HG02623 (cell line): ENCODE measurements around the gene METTL16.
"Not testable (repeated sequence)": the region's sequence is repeated elsewhere in the genome, so short reads cannot be mapped to it uniquely, and the experiment has no call there.

Experiments
- ATAC-seq: cut with Tn5 transposase; IDR thresholded peaks from one replicate; pipeline ENCODE4 v1.9.1; 2021; ENCODE audit warnings: moderate library complexity; ENCODE audit not compliant: unreplicated experiment

Gene METTL16

DNA sequence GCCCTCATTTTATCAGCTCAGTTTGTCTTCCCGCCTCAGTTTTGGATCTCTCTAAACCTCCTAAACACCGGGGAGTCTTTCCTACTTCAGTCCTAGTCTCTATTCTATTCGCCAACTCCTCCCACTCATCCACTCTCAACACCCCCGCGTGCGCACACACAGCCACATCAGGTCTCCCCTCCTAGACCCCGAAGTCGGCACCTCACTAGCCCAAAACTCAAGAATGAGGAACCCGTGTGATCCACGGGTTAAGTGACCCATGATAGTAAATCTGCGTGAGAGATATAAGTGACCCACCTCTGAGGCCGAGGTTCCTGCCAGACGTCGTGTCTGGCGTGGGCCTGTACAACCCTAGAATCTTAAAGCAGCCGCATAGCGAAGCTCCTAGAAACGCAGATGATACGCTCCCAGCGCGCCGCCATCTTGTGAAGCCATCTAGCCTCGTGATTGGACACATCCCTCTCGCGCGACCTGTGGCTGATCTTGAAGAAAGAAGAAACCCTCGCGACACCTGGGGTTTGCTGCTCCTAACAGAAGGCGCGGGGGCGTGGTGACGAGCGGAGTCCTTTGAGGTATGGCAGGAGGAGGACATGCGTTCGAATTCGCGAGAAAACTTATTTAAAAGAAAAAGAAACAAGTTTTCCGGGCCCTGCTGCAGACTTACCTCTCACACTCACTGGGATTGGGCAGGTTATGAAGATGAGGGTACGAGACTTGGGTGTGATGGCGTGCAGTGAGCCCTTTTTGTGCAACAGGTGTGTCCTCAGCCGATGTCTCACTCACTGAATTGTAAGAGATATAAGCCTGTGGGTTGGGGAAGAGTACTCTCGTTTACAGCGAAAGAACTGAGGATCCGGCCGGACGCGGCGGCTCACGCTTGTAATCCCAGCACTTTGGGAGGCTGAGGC is at the start of gene METTL16:
Gene METTL16 (minus strand): TSS at position 427 of the 908 bp plus-strand sequence. CDS start 9,557 bp downstream, outside the sequence.
- peak; percentile 95 for ATAC-seq

- ATAC-seq: no peak
These were observed 49.0 kb upstream of the METTL16 start for GRCh38 chr17:2560658-2561057.

DNA sequence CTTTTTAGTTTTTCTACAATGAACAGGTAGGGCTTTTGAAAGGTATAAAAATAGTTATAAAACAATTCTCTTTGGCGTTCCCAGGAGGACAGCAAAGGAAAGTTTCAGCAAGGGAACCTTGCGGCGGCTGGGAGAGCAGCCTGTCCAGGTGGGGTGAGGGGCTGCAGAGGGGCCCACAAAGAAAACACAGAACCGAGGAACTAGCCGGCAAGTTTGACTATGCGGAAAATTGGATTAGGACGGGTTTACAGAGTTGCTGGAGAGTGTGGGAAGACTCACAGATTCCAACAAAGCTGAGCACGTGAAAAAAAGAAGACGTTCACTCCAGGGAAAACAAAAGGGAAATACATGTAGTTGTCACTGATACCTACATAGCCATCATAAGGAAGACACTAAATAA is 40.2 kb upstream of the METTL16 start:
- no peak for ATAC-seq

- ATAC-seq: no peak
These were observed 39.8 kb upstream of the METTL16 start for GRCh38 chr17:2551493-2551892.

DNA sequence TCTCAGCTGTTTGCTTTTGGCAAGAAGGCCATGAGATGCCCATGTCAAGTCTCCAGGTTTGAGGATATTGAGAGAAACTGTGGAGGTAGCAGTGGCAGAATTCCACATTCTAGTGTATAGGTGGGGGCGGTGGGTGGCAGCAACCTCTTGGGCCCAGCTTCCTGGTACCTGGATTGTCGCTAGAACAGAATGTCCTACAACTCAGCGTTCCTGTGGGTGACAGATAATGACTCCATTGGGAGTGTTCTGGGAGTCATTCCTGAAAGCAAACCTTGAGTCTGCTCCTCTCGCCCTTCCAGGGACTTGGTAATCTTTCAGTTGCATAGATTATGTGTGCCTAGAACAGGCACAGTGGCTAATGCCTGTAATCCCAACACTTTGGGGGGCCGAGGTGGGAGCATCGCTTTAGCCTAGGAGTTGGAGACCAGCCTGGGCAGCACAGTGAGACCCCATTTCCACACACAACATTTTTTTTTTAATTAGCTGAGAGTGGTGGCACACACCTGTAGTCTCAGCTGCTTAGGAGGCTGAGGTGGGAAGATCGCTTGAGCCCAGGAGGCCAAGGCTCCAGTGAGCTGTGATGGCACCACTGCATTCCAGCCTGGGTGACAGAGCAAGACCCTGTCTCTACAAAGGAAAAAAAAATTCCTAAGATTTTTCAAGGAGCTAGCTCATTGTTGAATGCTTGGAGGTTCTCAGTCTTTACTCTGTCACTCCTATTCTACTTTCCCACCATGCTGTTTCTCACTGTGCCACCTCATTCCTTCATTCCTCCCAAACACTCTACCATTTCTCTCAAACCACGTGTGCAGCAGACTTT is 37.9 kb upstream of the METTL16 start:
- ATAC-seq: no peak

DNA sequence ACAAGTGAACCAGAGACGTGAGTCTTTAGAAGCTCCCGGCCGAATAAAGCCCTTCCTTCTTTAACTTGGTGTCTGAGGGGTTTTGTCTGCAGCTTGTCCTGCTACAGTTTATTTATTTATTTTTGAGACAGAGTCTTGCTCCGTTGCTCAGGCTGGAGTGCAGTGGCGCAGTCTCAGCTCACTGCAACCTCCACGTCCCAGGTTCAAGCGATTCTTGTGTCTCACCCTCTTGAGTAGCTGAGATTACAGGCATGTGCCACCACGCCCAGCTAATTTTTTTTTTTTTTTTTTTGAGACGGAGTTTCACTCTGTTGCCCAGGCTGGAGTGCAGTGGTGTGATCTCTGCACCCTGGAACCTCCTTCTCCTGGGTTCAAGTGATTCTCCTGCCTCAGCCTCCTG is 36.3 kb upstream of the METTL16 start:
- ATAC-seq: not testable (repeated sequence)

DNA sequence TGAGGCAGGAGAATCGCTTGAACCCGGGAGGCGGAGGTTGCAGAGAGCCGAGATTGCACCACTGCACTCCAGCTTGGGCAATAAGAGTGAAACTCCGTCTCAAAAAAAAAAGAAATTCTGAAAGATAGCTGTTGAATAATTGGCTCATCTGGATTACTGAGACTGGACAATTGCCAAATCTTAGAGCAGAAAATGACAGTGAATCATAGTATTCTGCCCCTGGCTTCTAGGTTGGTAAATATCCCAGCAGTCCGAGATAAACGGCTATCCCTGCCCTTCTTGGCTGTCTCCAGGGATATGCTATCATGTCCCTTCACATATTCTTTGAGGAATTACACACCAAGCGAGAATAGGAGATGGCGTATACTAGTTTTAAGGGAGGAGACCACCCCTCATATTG is 35.5 kb upstream of the METTL16 start:
- no peak for ATAC-seq

DNA sequence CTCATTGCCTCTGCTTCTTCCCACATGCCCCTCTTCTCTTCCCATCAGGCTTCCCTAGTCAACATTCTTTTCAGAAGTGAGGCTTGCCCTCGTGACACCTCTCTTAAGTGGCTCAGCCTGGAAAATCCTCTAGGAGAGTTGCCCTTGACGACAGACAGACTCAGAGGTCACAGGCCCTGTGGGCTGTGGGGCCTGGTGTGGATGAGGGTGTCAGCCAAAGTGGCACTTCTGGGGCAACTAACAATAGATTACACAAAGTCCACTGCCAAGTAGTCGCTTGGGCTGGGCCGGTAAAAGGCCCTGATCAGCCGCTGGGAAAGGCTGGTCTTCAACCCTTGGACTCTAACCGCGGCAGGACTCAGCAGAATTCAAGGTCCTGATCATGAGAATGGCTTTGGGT is 33.7 kb upstream of the METTL16 start:
- ATAC-seq: no peak

GRCh38 chr17:2542456-2542855 is 30.8 kb upstream of the METTL16 start:
- ATAC-seq: no peak

DNA sequence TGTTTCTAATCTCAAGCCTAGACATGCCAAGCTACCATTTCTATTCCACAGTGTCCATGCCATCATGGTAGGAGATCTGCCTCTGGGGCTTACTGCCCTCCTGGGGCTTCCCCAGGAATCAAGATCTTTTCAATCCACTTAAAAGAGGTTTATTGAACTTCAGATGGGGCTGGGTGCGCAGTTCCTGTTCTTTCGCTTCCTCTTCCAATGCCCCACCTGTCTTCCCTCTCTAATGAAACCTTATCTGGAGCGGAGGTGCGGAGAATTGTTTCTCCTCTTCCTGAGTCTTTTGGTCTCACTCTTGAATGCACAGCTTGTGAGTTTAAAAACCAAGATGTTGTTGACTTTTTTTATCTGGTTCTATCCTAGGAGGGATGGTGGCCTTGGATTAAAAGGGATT is 30.4 kb upstream of the METTL16 start:
- ATAC-seq: no peak

DNA sequence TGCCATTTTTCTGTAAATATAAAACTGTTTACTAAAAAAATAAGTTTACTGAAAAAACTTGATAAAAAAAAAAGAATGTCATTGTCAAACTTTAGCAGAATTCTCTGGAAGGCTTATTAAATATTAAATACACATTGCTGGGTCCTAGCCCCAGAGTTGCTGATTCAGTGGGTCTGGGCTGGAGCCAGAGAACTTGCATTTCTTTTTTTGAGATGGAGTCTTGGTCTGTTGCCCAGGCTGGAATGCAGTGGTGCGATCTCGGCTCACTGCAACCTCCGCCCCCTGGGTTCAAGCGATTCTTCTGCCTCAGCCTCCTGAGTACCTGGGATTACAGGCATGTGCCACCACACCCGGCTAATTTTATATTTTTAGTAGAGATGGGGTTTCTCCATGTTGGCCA is 25.9 kb upstream of the METTL16 start:
- not testable (repeated sequence) for ATAC-seq

- no peak for ATAC-seq
These were observed 20.5 kb upstream of the METTL16 start for GRCh38 chr17:2532146-2532720.

GRCh38 chr17:2531243-2531954 is 19.7 kb upstream of the METTL16 start:
- not testable (repeated sequence) for ATAC-seq

GRCh38 chr17:2521775-2522410 is 10.2 kb upstream of the METTL16 start:
- not testable (repeated sequence) for ATAC-seq

DNA sequence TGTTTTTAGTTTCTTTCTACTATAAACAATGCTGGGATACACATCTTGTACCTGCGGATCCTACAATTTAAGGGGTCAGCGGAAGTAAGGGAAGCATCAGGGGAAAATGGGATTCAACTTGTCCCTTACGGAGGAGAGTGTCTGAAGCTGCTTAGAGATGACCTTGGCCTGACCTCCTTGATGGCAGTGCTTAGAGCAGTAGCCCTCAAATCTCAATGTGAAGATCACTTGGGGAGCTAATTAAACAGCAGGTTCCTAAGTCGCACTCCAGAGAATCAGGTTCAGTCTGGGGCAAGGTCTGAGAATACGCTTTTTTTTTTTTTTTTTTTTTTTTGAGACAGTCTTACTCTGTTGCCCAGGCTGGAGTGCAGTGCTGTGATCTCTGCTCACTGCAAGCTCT is 9.6 kb upstream of the METTL16 start:
- ATAC-seq: no peak

GRCh38 chr17:2517539-2517938 is 5.9 kb upstream of the METTL16 start:
- ATAC-seq: no peak

DNA sequence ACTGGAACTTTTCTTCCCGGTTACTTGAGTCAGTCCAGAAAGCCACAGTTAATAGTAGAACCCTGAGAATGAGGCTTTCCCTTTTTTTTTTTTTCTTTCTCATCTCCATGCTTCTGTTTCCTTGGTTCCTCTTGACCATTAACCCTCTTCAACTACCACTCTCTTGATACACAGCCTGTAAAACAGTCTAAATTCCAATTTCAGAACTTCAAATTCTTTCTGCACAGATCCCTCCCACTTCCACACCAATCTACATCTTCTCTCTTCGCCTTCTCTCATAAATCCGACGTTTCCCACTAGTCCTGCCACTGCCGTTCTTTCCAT is 588 bp downstream of the METTL16 start:
- ATAC-seq: no peak

DNA sequence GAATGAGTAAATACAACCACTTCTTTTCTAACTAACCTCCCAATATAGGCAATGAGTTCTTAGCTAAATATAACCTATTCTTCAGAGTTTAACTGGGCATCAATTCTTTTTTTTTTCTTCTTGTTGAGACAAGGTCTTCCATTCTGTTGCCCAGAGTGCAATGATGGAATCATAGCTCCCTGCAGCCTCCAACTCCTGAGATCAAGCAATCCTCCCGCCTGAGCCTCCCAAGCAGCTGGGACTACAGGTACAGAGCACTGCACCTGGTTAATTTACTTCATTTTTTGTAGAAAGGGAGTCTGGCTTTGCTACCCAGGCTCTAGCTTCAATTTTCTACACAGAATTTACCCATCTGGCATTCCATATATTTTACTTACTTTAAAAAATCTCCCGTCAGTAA is 1.1 kb downstream of the METTL16 start:
- no peak for ATAC-seq

DNA sequence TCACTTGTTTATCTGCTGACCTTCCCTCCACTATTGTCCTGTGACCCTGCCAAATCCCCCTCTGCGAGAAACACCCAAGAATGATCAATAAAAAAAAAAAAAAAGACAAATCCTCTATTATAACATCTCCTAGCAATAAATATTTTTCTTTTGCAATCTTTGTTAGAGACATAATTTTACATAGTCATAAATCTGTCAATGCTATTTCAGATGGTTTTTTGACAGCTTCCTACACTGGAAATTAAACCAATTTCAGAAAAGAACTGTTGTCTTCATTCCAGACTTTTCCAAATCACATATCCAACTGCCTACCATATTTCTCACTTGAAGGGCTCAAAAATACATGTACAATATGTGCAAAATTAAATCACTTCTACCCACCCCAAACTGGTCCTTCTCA is 3.7 kb downstream of the METTL16 start:
- no peak for ATAC-seq

DNA sequence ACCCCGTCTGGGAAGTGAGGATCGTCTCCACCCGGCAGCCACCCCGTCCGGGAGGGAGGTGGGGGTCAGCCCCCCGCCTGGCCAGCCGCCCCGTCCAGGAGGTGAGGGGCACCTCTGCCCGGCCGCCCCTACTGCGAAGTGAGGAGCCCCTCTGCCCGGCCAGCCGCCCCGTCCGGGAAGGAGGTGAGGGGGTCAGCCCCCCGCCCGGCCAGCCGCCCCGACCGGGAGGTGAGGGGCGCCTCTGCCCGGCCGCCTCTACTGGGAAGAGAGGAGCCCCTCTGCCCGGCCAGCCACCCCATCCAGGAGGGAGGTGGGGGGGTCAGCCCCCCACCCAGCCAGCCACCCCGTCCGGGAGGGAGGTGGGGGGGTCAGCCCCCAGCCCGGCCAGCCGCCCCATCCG is 4.7 kb downstream of the METTL16 start:
- ATAC-seq: not testable (repeated sequence)

DNA sequence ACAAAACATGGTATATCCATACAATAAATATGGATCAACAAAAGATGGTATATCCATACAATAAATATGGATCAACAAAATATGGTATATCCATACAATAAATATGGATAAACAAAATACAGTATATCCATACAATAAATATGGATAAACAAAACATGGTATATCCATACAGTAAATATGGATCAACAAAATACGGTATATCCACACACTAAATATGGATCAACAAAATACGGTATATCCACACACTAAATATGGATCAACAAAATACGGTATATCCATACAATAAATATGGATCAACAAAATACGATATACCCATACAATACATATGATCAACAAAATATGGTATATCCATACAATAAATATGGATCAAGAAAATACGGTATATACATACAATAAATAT is 8.1 kb downstream of the METTL16 start:
- no peak for ATAC-seq
